DND-41 (cell line): ENCODE results near the gene RIPOR2.

Experiments
- EZH2 ChIP-seq: IDR thresholded peaks from 3 replicates; pipeline ENCODE4 v1.6.1; 2012; ENCODE audit warnings: borderline replicate concordance, low read depth, mild to moderate bottlenecking, moderate library complexity, low read length, inconsistent platforms; ENCODE audit not compliant: severe bottlenecking
- TF ChIP-seq, protein P1 (sequence below): IDR thresholded peaks from 2 replicates; pipeline ENCODE4 v1.5.1; 2012; ENCODE audit warnings: borderline replicate concordance, low read length, moderate library complexity, mild to moderate bottlenecking; ENCODE audit not compliant: poor library complexity, severe bottlenecking; ENCODE audit errors: extremely low read depth

DNA sequence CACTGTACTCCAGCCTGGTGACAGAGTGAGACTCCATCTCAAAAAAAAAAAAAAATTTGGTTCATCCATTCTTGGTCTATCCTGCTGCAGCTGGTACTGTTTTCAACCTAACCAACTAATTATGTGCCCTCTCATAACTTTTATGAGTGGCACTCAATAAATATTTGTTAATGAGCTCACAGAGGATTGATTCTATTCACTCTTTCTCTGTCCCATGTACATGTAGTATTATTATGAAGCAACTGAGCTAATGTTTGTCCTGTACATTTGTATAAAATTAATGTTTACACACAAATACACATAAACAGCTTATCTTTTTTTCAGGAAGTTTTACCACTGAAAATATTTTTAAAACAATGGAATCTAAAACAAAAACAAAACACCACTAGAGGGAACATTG lies 10.1 kb downstream of the RIPOR2 start:
- TF ChIP-seq, protein P1, sequence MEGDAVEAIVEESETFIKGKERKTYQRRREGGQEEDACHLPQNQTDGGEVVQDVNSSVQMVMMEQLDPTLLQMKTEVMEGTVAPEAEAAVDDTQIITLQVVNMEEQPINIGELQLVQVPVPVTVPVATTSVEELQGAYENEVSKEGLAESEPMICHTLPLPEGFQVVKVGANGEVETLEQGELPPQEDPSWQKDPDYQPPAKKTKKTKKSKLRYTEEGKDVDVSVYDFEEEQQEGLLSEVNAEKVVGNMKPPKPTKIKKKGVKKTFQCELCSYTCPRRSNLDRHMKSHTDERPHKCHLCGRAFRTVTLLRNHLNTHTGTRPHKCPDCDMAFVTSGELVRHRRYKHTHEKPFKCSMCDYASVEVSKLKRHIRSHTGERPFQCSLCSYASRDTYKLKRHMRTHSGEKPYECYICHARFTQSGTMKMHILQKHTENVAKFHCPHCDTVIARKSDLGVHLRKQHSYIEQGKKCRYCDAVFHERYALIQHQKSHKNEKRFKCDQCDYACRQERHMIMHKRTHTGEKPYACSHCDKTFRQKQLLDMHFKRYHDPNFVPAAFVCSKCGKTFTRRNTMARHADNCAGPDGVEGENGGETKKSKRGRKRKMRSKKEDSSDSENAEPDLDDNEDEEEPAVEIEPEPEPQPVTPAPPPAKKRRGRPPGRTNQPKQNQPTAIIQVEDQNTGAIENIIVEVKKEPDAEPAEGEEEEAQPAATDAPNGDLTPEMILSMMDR = no peak
- no peak for TF ChIP-seq EZH2
